Measurements from ENCODE around the gene MYH14.
"Not testable (repeated sequence)": the region's sequence is repeated elsewhere in the genome, so short reads cannot be mapped to it uniquely, and the experiment has no call there.

Gene MYH14

DNA sequence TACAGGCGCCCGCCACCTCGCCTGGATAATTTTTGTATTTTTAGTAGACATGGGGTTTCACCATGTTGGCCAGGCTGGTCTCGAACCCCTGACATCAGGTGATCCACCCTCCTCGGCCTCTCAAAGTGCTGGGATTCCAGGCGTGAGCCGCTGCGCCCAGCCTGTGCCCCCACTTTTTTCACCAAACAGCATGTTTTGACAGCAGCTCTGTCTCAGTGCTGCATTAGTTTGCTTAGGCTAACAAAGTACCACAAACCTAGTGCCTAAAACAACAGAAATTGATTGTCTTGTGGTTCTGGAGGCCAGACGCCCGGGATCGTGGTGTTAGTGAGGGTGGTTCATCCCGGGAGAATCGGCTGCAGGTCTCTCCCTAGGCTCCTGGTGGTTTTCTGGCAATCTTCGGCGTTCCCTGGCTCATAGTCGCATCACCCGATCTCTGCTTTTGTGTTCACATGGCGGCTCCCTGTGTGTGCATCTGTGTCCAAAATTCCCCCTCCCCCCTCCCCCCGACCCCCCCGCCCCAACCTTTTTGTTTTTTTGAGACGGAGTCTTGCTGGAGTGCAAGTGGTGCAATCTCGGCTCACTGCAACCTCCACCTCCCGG lies 30.0 kb downstream of the MYH14 start:
- Mint-ChIP-seq H3K36me3 (ENCODE audit: insufficient read depth) (no peaks in the 10 kb centered on the region), H3K9me3 (no peaks in the 10 kb centered on the region), H3K4me3 (no peak overlapping the region), H3K27me3 (peaks cover 29% of the 10 kb centered on the region), H3K4me1 (no peaks in the 10 kb centered on the region), H3K27ac (ENCODE audit: low read depth) (no peak overlapping the region)
- DNase-seq (ENCODE audit: low spot score in 2 of 2): no peak
- no peak for ATAC-seq (replicated peaks; ENCODE audit: extremely low read depth, poor library complexity, severe bottlenecking)

DNA sequence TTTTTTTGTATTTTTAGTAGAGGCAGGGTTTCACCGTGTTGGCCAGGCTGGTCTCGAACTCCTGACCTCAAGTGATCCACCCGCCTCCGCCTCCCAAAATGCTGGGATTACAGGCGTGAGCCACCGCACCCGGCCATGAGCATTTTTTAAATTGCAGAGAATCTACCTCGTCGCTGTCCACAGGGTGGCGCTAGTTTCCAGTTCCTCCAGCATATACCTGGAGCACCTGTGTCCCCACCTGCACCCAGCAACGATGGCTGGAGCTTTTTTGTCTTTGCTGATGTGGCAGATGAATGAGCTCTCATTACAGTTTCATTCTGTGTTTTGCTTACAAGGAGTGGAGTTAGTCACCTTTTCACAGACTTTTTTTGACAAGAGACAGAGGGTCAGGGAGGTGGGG lies 34.1 kb downstream of the MYH14 start:
- not testable (repeated sequence) for H3K27me3 Mint-ChIP-seq; H3K27ac Mint-ChIP-seq (ENCODE audit: low read depth); H3K4me3 Mint-ChIP-seq; H3K36me3 Mint-ChIP-seq (ENCODE audit: insufficient read depth); H3K9me3 Mint-ChIP-seq; ATAC-seq (replicated peaks; ENCODE audit: extremely low read depth, poor library complexity, severe bottlenecking); H3K4me1 Mint-ChIP-seq; DNase-seq (ENCODE audit: low spot score in 2 of 2)

DNA sequence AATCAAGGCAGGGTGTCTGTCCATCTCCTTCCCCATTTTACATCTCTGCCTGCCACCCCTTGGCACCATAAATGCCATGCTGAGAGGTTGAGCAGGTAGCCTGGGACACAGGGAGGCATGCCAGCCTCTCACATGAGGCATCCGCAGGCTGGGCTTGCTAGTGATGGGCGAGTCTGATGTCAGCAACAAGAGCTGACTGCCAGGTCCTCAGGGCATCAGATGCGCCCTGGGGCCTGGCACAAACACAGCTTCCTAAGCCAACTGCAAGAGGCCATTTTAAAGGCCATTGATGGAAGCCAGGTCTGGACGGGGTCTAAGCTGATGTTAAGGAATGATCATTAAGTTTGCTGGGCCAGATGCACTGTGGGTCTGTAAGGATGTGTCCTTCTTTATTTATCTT lies 34.6 kb downstream of the MYH14 start:
- H3K4me3 Mint-ChIP-seq: no peak overlapping the region

DNA sequence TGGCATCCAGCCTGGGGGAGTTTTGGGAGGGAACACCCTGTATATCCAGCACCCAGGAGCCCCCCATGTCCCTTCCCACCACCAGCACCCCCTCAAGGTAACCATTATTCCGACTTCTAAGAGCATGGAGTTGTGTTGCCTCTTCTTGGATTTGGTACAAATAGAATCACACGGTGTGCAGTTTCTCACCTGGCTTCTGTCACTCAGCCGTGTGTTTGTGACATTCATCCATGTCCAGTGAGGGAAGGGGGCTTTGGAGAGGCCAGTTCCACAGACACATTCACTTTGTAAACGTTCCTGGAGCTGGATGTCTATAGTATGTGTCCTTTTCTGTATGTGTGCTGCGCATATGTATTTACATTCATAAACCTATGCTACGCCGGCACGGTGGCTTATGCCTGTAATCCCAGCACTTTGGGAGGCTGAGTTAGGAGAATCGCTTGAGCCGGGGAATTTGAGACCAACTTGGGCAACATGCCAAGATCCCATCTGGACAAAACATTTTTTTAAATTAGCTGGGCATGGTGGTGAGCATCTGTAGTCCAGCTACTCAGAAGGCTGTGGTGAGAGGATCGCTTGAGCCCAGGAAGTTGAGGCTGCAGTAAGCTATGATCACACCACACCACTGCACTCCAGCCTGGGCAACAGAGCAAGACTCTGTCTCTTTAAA lies 36.6 kb downstream of the MYH14 start:
- no peaks in the 10 kb centered on the region for H3K4me1 Mint-ChIP-seq
- ATAC-seq (replicated peaks; ENCODE audit: extremely low read depth, poor library complexity, severe bottlenecking) (no peak), DNase-seq (ENCODE audit: low spot score in 2 of 2) (no peak)
- H3K27ac Mint-ChIP-seq (ENCODE audit: low read depth): no peak overlapping the region
- no peaks in the 10 kb centered on the region for H3K27me3 Mint-ChIP-seq
- H3K4me3 Mint-ChIP-seq: no peak overlapping the region
- H3K9me3 Mint-ChIP-seq: no peaks in the 10 kb centered on the region
- no peaks in the 10 kb centered on the region for H3K36me3 Mint-ChIP-seq (ENCODE audit: insufficient read depth)

More for the DNA sequence above, 34.6 kb downstream of the MYH14 start:
- DNase-seq (ENCODE audit: low spot score in 2 of 2): no peak
- ATAC-seq (replicated peaks; ENCODE audit: extremely low read depth, poor library complexity, severe bottlenecking): no peak
- H3K36me3 Mint-ChIP-seq (ENCODE audit: insufficient read depth): no peaks in the 10 kb centered on the region
- no peaks in the 10 kb centered on the region for H3K9me3 Mint-ChIP-seq
- H3K4me1 Mint-ChIP-seq: no peaks in the 10 kb centered on the region
- H3K27me3 Mint-ChIP-seq: no peaks in the 10 kb centered on the region
- no peak overlapping the region for H3K27ac Mint-ChIP-seq (ENCODE audit: low read depth)

DNA sequence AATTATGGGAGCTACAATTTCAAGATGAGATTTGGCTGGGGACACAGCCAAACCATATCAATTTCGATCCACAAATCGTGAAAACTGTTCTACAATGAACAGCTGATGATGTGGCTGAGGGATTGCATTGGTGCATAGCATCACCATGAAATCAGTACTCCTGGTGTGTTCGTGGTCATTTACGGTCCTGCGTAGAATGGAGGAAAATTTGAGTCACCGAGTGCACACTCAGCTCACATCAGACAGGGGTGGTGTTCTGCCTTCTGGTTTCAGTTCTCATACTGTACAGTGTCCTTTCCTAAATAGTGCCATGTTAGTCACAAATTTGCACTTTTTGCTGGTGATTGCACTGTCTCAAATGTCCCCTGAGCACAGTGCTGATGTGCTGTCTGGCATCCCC lies 39.2 kb downstream of the MYH14 start:
- peaks cover 20% of the 10 kb centered on the region for H3K27me3 Mint-ChIP-seq
- no peaks in the 10 kb centered on the region for H3K9me3 Mint-ChIP-seq
- ATAC-seq (replicated peaks; ENCODE audit: extremely low read depth, poor library complexity, severe bottlenecking) (no peak), DNase-seq (ENCODE audit: low spot score in 2 of 2) (no peak)
- H3K4me1 Mint-ChIP-seq: no peaks in the 10 kb centered on the region
- H3K27ac Mint-ChIP-seq (ENCODE audit: low read depth): no peak overlapping the region
- H3K36me3 Mint-ChIP-seq (ENCODE audit: insufficient read depth): no peaks in the 10 kb centered on the region
- H3K4me3 Mint-ChIP-seq: no peak overlapping the region

DNA sequence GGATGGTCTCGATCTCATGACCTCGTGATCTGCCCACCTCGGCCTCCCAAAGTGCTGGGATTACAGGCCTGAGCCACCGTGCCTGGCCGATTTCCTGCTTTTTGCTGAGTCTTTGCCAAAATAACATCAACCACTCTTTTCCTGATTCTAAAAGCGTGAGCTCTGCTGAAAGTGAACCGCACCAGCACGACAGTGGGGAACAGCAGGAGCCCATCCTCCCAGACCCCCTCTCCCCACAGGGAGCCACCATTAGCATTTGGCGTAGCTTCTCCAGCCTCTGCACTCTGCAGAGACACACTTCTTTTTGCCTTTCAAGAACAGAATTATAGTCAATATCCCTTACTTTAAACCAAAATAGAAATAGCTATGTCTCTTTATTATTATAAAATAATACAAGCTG lies 41.3 kb downstream of the MYH14 start:
- H3K9me3 Mint-ChIP-seq: no peaks in the 10 kb centered on the region
- no peak for ATAC-seq (replicated peaks; ENCODE audit: extremely low read depth, poor library complexity, severe bottlenecking)
- peaks cover 40% of the 10 kb centered on the region for H3K27me3 Mint-ChIP-seq
- no peak overlapping the region for H3K4me3 Mint-ChIP-seq
- DNase-seq (ENCODE audit: low spot score in 2 of 2): no peak
- no peaks in the 10 kb centered on the region for H3K36me3 Mint-ChIP-seq (ENCODE audit: insufficient read depth)
- H3K4me1 Mint-ChIP-seq: no peaks in the 10 kb centered on the region
- H3K27ac Mint-ChIP-seq (ENCODE audit: low read depth): no peak overlapping the region

DNA sequence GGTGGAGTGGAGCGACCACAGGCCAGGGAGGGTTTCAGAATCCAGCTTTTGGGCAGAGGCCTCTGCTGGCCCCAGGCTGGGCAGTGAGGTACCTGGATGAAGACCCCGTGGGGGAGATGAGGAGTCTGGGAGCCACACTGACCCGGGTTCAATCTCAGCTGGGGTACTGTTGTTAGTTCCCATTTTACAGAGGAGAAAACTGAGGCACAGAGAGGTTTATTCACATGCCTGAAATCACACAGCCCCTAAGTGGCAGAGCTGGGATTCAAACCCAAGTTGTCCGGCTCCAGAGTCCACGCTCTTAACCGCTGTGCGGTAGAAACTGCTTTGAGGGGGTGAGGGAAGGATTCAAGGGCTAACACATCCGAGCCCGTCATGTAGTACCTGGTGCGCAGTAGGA lies 45.0 kb downstream of the MYH14 start:
- Mint-ChIP-seq H3K27me3 (peaks cover 64% of the 10 kb centered on the region), H3K4me3 (no peak overlapping the region), H3K4me1 (no peaks in the 10 kb centered on the region), H3K27ac (ENCODE audit: low read depth) (no peak overlapping the region), H3K36me3 (ENCODE audit: insufficient read depth) (no peaks in the 10 kb centered on the region), H3K9me3 (no peaks in the 10 kb centered on the region)
- no peak for ATAC-seq (replicated peaks; ENCODE audit: extremely low read depth, poor library complexity, severe bottlenecking)
- DNase-seq (ENCODE audit: low spot score in 2 of 2): no peak

DNA sequence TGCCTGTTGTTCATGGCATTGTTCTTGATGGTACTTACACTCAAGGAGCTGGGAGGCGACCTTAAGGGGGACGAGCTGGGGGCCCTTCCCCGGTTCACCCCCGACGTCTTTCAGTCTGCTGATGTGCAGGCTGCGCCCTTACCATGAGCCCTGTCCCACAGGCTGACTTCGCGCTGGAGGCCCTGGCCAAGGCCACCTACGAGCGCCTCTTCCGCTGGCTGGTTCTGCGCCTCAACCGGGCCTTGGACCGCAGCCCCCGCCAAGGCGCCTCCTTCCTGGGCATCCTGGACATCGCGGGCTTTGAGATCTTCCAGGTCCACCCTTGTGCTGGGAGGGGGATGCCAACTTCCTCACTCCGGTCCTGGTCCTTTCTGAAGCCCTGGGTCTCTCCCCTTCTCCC lies 45.4 kb downstream of the MYH14 start:
- no peak for ATAC-seq (replicated peaks; ENCODE audit: extremely low read depth, poor library complexity, severe bottlenecking)
- H3K27me3 Mint-ChIP-seq: peaks cover 64% of the 10 kb centered on the region
- H3K4me1 Mint-ChIP-seq: no peaks in the 10 kb centered on the region
- no peak for DNase-seq (ENCODE audit: low spot score in 2 of 2)
- H3K27ac Mint-ChIP-seq (ENCODE audit: low read depth): no peak overlapping the region
- H3K4me3 Mint-ChIP-seq: no peak overlapping the region
- no peaks in the 10 kb centered on the region for H3K36me3 Mint-ChIP-seq (ENCODE audit: insufficient read depth)
- H3K9me3 Mint-ChIP-seq: no peaks in the 10 kb centered on the region

DNA sequence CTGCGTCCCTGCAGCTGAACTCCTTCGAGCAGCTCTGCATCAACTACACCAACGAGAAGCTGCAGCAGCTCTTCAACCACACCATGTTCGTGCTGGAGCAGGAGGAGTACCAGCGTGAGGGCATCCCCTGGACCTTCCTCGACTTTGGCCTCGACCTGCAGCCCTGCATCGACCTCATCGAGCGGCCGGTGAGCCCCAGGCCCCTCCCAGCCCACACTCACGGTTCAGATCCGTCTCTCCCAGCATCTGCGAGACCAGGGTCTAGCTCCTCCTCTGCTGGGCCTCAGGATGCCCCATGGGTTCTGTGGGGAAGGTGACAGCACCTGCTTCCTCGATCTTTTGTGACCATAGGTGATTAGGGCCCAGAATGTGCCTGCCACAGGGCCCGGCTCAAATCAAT lies 46.2 kb downstream of the MYH14 start:
- Mint-ChIP-seq H3K36me3 (ENCODE audit: insufficient read depth) (no peaks in the 10 kb centered on the region), H3K9me3 (peaks cover 3% of the 10 kb centered on the region), H3K27ac (ENCODE audit: low read depth) (no peak overlapping the region), H3K4me3 (no peak overlapping the region), H3K27me3 (peaks cover 69% of the 10 kb centered on the region), H3K4me1 (no peaks in the 10 kb centered on the region)
- ATAC-seq (replicated peaks; ENCODE audit: extremely low read depth, poor library complexity, severe bottlenecking): no peak
- no peak for DNase-seq (ENCODE audit: low spot score in 2 of 2)

DNA sequence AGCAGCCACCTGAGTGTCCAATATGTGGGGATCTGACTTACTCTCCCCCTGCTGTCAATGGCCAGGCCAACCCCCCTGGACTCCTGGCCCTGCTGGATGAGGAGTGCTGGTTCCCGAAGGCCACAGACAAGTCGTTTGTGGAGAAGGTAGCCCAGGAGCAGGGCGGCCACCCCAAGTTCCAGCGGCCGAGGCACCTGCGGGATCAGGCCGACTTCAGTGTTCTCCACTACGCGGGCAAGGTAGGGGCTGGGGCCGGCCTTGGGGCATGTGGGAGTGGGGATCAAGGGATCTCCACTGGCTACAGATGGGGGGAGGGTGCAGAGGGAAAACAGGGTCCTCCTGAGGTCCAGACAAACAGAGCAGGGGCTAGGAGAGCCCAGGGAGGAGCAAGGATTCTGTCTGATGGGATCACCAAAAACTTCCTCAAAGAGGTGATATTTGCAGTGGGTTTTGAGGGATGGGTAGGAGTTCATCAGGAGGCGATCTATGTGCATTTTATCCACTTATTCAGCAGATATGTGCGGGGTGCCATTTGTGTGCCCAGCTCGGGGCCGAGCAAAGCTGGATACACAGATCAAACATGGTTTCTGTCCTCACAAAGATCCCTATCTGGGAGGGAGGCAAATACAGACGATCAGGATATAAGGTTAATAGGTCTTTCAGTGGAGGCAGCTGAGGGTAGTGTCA lies 47.2 kb downstream of the MYH14 start:
- Mint-ChIP-seq H3K4me3 (no peak overlapping the region), H3K4me1 (no peaks in the 10 kb centered on the region), H3K9me3 (peaks cover 13% of the 10 kb centered on the region), H3K27me3 (peaks cover 79% of the 10 kb centered on the region), H3K27ac (ENCODE audit: low read depth) (no peak overlapping the region), H3K36me3 (ENCODE audit: insufficient read depth) (no peaks in the 10 kb centered on the region)
- no peak for ATAC-seq (replicated peaks; ENCODE audit: extremely low read depth, poor library complexity, severe bottlenecking)
- no peak for DNase-seq (ENCODE audit: low spot score in 2 of 2)

DNA sequence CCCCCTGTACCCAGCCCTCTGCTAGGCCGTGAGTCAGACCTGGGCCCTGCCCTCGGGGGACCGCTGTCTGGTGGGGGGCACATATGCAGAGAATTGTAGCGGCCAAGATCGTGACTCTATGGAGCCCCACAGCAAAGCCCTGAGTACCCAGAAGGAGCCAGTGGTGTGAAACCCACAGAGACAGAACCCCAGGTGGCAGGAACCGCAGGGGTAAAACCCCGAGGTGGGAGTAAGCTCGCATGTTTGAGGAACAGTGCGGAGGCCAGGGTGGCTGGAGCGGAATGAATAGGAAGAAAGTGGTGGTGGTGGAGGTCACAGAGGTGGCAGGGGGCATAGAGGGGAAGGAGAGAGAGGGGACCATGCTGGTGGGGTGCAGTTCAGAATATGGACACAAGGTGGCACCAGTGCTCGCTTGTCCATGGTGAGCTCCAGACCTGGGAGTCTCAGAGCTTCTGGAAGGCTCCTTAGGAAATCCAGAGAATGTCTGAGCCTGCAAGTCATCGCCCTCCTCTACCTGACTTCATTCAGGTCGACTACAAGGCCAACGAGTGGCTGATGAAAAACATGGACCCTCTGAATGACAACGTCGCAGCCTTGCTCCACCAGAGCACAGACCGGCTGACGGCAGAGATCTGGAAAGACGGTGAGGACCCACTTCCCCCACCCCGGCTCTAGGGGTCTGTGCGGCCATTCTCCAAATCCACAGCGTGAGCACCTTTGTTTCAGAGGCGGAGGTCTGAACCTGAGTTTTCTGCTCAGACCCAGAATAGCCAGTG lies 48.9 kb downstream of the MYH14 start:
- ATAC-seq (replicated peaks; ENCODE audit: extremely low read depth, poor library complexity, severe bottlenecking): no peak
- Mint-ChIP-seq H3K27ac (ENCODE audit: low read depth) (no peak overlapping the region), H3K4me1 (no peaks in the 10 kb centered on the region), H3K36me3 (ENCODE audit: insufficient read depth) (no peaks in the 10 kb centered on the region), H3K9me3 (peaks cover 13% of the 10 kb centered on the region), H3K27me3 (peaks cover 69% of the 10 kb centered on the region), H3K4me3 (no peak overlapping the region)
- DNase-seq (ENCODE audit: low spot score in 2 of 2): no peak

DNA sequence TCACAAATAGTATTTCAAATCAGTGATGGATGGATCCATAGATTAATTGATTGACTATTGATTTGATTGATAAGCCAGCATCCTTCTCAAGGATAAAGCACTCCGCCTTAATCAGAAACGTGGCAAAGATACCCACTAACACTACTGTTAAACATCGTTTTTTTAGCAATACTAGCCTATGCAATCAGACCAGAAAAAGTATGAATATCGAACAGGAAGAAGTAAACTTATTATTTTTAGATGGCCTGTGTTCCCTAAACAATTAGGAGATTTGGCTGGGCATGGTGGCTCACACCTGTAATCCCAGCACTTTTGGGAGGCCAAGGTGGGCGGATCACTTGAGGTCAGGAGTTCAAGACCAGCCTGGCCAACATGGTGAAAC lies 49.5 kb downstream of the MYH14 start:
- Mint-ChIP-seq H3K9me3 (peaks cover 13% of the 10 kb centered on the region), H3K27me3 (peaks cover 69% of the 10 kb centered on the region), H3K4me3 (no peak overlapping the region), H3K4me1 (no peaks in the 10 kb centered on the region), H3K27ac (ENCODE audit: low read depth) (no peak overlapping the region), H3K36me3 (ENCODE audit: insufficient read depth) (no peaks in the 10 kb centered on the region)
- ATAC-seq (replicated peaks; ENCODE audit: extremely low read depth, poor library complexity, severe bottlenecking) (no peak), DNase-seq (ENCODE audit: low spot score in 2 of 2) (no peak)
